Hematopoietic multipotent progenitor cell (in vitro differentiated cells): ENCODE data around the gene FURIN. TPM values are rescaled to one million over a fixed set of nuclear protein-coding genes. Genes with fewer than 3 reads are reported as not detected.
"Not testable (repeated sequence)": the region's sequence is repeated elsewhere in the genome, so short reads cannot be mapped to it uniquely, and the experiment has no call there.

Experiments used
- DNase-seq, 3 donors: peaks; one replicate each; pipeline ENCODE4 v3.0.0-alpha.2; 2011 to 2015; ENCODE audit warnings: low read depth in 2 of 3, low spot score in 2 of 3
- total RNA-seq: library from RNA; depleted of rRNA; stranded (reverse); fragments of >200 nt; gene quantifications from one replicate; pipeline ENCODE4 v1.2.3, GENCODE V29; 2012

FURIN gene
- total RNA-seq = 124 TPM

DNA sequence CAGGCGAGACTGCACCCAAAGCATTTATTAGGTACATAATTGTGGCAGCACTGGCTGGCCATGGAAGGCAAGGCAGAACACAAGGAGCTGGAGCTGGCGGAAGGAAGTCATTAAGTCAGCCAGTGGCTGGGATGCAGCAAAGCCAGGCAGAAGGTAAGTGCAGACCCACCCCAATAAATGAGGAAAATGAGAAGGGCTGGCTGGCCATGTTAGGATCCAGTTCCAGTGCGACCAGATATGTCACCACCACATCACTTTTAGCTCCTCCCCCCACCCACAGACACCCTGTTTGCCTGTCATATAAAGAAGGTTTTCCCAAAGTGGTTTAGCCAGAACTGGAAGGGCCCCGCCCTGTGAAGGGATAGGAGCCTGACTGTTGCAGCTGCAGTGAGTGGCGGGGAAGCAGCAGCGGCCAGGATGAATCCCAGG, at the start of gene FURIN:
FURIN (plus strand) TSS at position 328 of the 429 bp plus-strand sequence. CDS start 7,153 bp downstream, outside the sequence.
- no peak for DNase-seq

DNA sequence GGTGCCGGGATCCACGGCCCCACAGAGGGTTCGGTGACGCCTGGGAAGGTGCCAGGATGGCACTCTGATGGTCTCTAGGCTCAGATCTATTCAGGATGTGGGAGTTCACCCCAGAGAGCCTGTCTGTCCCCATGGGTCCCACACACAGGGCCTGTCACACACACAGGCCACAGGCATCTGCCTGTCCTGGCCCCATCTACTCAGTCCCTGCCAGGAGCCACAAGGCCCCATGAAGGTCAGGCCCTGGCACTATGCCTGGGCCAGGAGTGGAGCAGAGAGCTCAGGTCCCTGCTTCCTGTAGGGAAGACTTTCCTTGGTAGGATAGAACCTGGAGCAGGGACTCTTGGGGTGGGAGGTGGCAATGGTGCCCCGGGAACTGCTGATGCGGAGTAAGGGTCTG, 49.0 kb upstream of the FURIN start:
- DNase-seq = no peak

- no peak for DNase-seq
These were observed 48.5 kb upstream of the FURIN start for GRCh38 chr15:90819850-90820249.

GRCh38 chr15:90820481-90820880, 47.9 kb upstream of the FURIN start:
- no peak for DNase-seq

GRCh38 chr15:90822204-90822955, 46.0 kb upstream of the FURIN start:
- DNase-seq = no peak

DNA sequence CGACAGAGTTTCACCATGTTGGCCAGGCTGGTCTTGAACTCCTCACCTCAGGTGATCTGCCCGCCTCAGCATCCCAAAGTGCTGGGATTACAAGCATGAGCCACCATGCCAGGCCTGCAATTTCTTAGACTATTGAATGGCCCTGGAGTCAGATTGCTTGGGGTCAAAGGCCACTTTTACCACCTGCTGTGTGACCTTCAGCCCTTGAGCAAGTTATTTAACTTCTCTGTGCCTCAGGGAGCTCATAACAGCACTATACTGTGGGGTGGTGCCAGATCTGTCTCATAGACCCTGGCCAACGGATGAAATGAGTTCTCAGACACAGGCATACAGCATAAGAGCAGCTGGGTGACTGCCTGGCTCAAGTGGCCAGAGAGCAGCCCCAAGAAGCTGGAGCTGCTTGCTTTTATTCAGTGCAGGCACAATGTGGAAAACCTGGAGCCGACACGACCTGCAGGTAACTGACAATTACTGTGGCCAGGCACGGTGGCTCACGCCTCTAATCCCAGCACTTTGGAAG, 44.9 kb upstream of the FURIN start:
- DNase-seq = no peak

GRCh38 chr15:90825115-90825899, 43.1 kb upstream of the FURIN start:
- not testable (repeated sequence) for DNase-seq

DNA sequence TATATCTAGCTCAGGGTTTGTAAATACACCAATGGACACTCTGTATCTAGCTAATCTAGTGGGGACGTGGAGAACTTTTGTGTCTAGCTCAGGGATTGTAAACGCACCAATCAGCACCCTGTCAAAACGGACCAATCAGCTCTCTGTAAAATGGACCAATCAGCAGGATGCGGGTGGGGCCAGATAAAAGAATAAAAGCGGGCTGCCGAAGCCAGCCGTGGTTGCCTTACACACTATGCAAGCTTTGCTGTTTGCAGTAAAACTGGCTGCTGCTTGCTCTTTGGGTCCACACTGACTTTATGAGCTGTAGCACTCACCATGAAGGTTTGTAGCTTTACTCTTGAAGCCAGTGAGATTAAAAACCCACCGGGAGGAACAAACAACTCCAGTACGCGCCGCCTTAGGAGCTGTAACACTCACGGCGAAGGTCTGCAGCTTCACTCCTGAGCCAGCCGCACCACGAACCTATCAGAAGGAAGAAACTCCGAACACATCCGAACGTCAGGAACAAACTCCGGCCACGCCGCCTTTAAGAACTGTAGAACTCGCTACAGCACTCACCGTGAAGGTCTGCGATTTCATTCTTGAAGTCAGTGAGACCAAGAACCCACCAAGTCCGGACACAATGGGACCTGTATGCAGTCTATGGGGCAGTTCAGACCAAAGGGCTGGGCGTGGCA, 42.0 kb upstream of the FURIN start:
- not testable (repeated sequence) for DNase-seq

DNA sequence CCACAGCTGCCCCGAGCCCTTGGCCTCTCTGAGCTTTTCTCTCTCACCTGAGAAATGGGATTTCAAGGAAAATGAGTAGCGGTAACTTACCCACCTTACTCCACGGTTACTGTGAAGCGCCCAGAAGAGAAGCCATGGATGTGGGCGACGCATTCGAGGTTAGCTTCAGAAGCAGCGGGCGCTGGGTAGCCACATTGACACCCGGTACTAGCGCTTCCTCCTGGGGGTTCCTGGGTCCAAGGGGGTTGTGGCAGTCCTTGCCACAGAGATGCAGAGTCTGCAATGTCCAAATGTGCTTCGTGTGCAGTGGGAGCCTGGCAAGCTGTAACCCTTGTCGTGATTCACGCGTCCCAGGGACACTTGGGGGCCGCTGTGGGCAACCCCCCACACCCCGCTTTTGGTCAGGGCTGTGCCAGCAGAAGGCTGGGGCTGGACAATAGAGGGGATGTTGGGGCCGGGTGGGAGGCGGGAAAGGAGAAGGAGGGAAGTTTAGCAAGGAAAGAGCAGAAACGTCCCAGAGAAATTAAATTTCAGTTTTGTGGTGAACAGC, 41.4 kb upstream of the FURIN start:
- no peak for DNase-seq

- no peak for DNase-seq
These were observed 40.3 kb upstream of the FURIN start for GRCh38 chr15:90828111-90828510.

- DNase-seq = no peak
These were observed 39.3 kb upstream of the FURIN start for GRCh38 chr15:90829126-90829525.

- peak in 2 of 3 donors; percentile 83 to 86 for DNase-seq
These were observed 38.4 kb upstream of the FURIN start for GRCh38 chr15:90829942-90830440.

GRCh38 chr15:90834626-90835025, 33.8 kb upstream of the FURIN start:
- no peak for DNase-seq

- no peak for DNase-seq
These were observed 32.0 kb upstream of the FURIN start for GRCh38 chr15:90836296-90836871.

DNA sequence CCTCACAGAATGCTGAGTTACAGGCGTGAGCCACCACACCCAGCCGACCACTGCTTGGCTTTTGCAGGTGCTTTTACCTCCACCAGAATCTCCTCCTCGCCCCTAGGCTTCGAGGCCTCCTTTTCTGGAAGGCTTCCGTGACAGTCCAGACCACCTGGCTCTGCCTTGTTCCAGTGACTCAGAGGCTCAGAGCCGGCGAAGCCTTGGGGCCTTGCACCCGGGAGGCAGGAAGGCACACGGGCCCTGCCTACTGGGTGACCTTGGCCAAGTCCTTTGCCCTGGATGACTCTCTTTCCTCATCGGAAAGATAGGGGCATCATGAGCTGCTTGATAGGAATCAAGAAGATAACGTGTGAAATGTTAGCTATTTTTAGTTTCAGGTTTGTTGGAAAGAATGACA, 31.3 kb upstream of the FURIN start:
- DNase-seq = no peak

DNA sequence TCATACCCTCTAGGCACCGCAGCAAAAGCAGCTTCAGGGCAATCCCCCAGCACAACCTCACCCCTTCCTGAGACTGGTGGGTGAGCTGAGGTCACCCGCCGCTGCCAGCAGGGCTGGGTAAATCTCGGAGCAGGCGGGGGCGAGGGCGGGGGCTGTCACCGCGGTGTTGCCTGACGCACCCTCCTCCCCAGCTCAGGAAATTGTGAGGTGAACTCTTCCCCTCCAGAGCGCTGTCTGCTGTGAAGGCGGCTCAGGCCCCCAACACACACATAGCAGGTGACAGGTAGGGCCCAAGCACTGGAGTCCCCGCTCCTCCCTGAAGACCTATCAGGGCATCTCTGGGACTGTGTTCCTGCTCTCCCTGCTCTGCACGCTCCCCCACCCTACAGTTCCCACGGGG, 30.2 kb upstream of the FURIN start:
- DNase-seq = peak in 2 of 3 donors; percentile 90 to 91

DNA sequence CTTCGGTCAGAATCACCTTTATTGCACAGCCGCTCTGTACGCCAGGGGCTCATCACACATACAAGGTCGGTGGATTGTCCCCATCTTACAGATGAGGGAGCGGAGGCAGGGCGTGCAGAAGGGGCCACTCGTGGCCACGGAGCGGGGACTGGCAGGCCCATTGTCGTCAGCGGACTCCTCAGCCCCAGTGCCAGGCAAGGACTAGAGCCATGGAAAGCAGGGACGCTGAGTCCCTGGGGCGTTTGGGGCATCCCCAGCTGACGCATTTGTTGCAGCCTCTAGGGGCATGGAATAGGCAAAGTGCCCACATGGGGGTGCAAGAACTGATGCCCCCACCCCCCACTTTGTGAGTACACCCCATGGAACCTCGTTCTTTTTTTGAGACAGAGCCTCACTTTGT, 29.8 kb upstream of the FURIN start:
- DNase-seq = no peak

GRCh38 chr15:90839187-90840071, 29.0 kb upstream of the FURIN start:
- peak in 2 of 3 donors; percentile 67 to 81 for DNase-seq

DNA sequence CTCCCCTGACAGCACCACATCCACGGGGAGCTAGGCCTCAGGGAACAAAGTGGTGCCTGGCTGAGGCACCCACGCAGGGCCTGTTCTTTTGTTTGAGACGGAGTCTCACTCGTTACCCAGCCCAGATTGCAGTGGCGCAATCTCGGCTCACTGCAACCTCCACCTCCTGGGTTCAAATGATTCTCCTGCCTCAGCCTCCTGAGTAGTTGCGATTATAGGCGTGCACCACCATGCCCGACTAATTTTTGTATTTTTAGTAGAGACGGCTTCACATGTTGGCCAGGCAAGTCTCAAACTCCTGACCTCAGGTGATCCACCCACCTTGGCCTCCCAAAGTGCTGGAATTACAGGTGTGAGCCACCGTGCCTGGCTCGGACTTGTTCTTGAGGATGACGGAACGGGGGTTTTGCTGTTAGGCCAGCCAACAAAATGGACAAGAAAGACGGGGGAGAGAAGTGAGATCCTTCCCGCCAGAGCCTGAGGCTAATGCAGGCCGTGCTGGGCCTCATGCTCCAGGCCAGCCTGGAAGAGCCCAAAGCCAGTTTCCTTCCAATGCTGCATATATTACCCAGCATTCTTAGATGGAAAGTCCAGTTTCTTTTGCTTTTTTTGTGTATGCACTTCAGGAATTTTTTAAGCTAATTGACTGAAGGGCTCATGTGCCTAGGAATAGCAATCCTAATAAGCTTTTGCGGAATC, 28.1 kb upstream of the FURIN start:
- DNase-seq = no peak
